ENCODE data around the gene KATNAL2. TPM values are rescaled to one million over a fixed set of nuclear protein-coding genes. Genes with fewer than 3 reads are reported as not detected.

The KATNAL2 gene
- total and polyA plus RNA-seq, 10 of the 15 experiments (the other 5 are each of a cell fraction or from before 2014, with no cell fraction given): 0.20 to 2.4 (median 1.7) TPM

- TF ChIP-seq ZBTB40 (IDR thresholded peaks at IDR 0.05; ENCODE audit: borderline replicate concordance) (no peak), HCFC1 (IDR thresholded peaks at IDR 0.05; ENCODE audit: low read length) (no peak), ZBTB4 (CRISPR knock-in tag; IDR thresholded peaks at IDR 0.05) (no peak), SMAD5 (IDR thresholded peaks at IDR 0.05; ENCODE audit: low read depth) (no peak)
These were observed 22.7 kb downstream of the KATNAL2 start (continued) for GRCh38 chr18:46939998-46940571.

GRCh38 chr18:46942646-46943045, 25.2 kb downstream of the KATNAL2 start:
- ChIA-PET POLR2A (no interaction called here), CTCF (no interaction called here), RAD21 (ENCODE audit: unreplicated experiment) (no interaction called here), SMC1A (ENCODE audit: uncharacterized antibody, unreplicated experiment) (no interaction called here)
- Histone ChIP-seq H3K27ac (ENCODE audit: control insufficient read depth, insufficient read depth) (no peak overlapping the region), H3K4me2 (ENCODE audit: control insufficient read depth, insufficient read depth) (no peak overlapping the region), H3K79me2 (ENCODE audit: control insufficient read depth, insufficient read depth, low read length) (no peaks in the 10 kb centered on the region), H2AFZ (ENCODE audit: control insufficient read depth, low read depth, low read length) (no peak overlapping the region), H3K4me1 (ENCODE audit: control insufficient read depth, insufficient read depth, low read length) (no peaks in the 10 kb centered on the region), H3K9ac (ENCODE audit: control insufficient read depth, insufficient read depth, low read length) (no peak overlapping the region), H3K27me3 (replicated peaks in 1 of 2; ENCODE audit: control insufficient read depth in 2 of 2, insufficient read depth in 2 of 2, low read length in 1 of 2) (no peaks in the 10 kb centered on the region; a peak in 1 of 4 replicates), H4K20me1 (ENCODE audit: control insufficient read depth, insufficient read depth) (no peaks in the 10 kb centered on the region), H3K36me3 (ENCODE audit: control insufficient read depth in 2 of 2, insufficient read depth in 2 of 2, low read length in 1 of 2) (no peaks in the 10 kb centered on the region), H3K4me3 (no peak overlapping the region), H3K9me3 (replicated peaks; ENCODE audit: control insufficient read depth, insufficient read depth, low read length) (no peaks in the 10 kb centered on the region)
- BruUV-seq (replicated peaks): no TSS peak
- no peak for DNase-seq (ENCODE audit: low read depth, low spot score)
- no peak for FAIRE-seq
- WGBS (ENCODE audit: insufficient coverage, insufficient replicate concordance, low lambda C conversion rate, missing lambda C conversion rate): 24% methylated on average over 2 of the region's 2 CpGs
- intact Hi-C loops (cut with micrococcal nuclease; ENCODE audit: unreplicated experiment): no loop called here
- in situ Hi-C loops (cut with MboI): no loop called here
- no peak for ATAC-seq
- TF ChIP-seq HSF1 (IDR thresholded peaks at IDR 0.05; ENCODE audit: low read depth, low read length) (no peak), ATF2 (IDR thresholded peaks at IDR 0.05; ENCODE audit: low read length) (no peak), BCLAF1 (IDR thresholded peaks at IDR 0.05) (no peak), SUPT20H (IDR thresholded peaks at IDR 0.05; ENCODE audit: borderline replicate concordance, control insufficient read depth, low read depth, low read length) (no peak), SMAD5 (IDR thresholded peaks at IDR 0.05; ENCODE audit: low read depth) (no peak)
